Stomach smooth muscle (tissue), 2 donors: ENCODE data around the gene GRK4.

Experiments used
- H3K27ac ChIP-seq: one replicate; pipeline ENCODE4 v1.7.0; 2013; ENCODE audit warnings: mild to moderate bottlenecking, low read length, inconsistent platforms
- H3K27me3 ChIP-seq, 2 donors: one replicate each; pipeline ENCODE4 v1.7.0; 2013; ENCODE audit warnings: low read length in 2 of 2; ENCODE audit not compliant: insufficient read depth in 2 of 2, control insufficient read depth in 1 of 2
- H3K36me3 ChIP-seq, 2 donors: one replicate each; pipeline ENCODE4 v1.7.0; 2013; ENCODE audit warnings: low read length in 2 of 2; ENCODE audit not compliant: control insufficient read depth in 2 of 2, insufficient read depth in 2 of 2
- H3K4me1 ChIP-seq: one replicate; pipeline ENCODE4 v1.7.0; 2013; ENCODE audit warnings: low read length; ENCODE audit not compliant: control insufficient read depth, insufficient read depth
- H3K4me3 ChIP-seq, 2 donors: one replicate each; pipeline ENCODE4 v1.7.0; 2013; ENCODE audit warnings: low read length in 2 of 2
- H3K9ac ChIP-seq, 2 donors: one replicate each; pipeline ENCODE4 v1.7.0; 2013; ENCODE audit warnings: low read length in 2 of 2, mild to moderate bottlenecking in 1 of 2
- H3K9me3 ChIP-seq, 2 donors: one replicate each; pipeline ENCODE4 v1.7.0; 2013; ENCODE audit warnings: low read length in 2 of 2; ENCODE audit not compliant: control insufficient read depth in 2 of 2
- donor health status: healthy.
- donor health status: Pancreatic carcinoma.

GRK4 gene

DNA sequence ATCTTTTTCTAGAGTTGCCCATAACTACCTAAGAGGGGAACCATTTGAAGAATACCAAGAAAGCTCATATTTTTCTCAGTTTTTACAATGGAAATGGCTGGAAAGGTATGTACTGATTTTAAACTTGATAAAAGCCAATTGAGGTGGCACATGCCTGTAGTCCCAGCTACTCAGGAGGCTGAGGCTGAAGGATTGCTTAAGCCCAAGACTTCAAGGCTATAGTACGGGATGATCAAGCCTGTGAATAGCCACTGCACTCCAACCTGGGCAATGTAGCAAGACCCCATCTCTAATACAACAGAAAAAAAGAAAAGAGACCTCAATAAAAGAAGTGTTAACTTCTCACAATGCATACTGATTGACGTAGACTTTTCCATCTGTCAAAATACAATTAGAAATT is 44.4 kb downstream of the GRK4 start:
- Histone ChIP-seq H3K9ac (no peak overlapping the region), H3K27ac (no peak overlapping the region), H3K27me3 (no peaks in the 10 kb centered on the region), H3K9me3 (no peaks in the 10 kb centered on the region), H3K36me3 (no peaks in the 10 kb centered on the region), H3K4me1 (no peaks in the 10 kb centered on the region), H3K4me3 (no peak overlapping the region)

DNA sequence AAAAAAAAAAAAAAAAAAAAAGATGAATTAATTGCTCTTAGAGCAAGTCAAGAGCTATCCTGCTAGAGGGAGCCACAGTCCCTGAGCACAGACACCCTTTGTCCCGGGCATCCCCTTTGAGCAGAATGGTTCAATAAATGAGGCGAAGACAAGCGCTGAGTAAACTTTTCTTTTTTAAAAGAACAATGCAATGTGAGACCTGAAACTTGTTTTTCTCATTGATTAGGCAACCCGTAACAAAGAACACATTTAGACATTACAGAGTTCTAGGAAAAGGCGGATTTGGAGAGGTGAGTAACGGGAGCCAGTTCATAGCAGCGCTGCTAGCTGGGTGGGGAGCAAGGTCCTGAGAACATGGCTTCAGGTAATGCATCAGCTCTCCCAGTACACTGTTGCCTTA is 46.1 kb downstream of the GRK4 start:
- H3K36me3 ChIP-seq = no peaks in the 10 kb centered on the region
- no peaks in the 10 kb centered on the region for H3K9me3 ChIP-seq
- H3K4me1 ChIP-seq = no peaks in the 10 kb centered on the region
- H3K27me3 ChIP-seq = no peaks in the 10 kb centered on the region
- H3K4me3 ChIP-seq = no peak overlapping the region
- no peak overlapping the region for H3K27ac ChIP-seq
- no peak overlapping the region for H3K9ac ChIP-seq

DNA sequence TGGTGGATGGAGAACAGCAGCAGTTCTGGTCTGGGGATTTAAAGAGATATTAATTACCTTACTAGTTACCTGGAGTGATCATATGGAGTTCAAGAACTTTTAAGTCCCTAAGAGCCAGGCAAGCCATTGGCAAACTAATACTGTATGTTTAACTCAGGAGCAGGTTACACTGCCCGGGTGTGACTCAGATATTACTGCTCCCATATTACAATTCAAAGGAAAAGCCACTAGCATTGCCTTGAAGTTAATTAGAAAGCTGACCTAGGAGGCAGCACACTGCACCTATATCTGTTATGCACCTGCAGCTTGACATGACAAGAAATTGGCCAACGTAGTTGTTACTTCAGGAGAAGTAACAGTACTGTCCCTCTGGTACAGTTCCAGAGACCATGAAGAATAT is 47.2 kb downstream of the GRK4 start:
- no peak overlapping the region for H3K27ac ChIP-seq
- H3K4me3 ChIP-seq = no peak overlapping the region
- H3K36me3 ChIP-seq = no peaks in the 10 kb centered on the region
- H3K27me3 ChIP-seq = no peaks in the 10 kb centered on the region
- H3K4me1 ChIP-seq = no peaks in the 10 kb centered on the region
- no peak overlapping the region for H3K9ac ChIP-seq
- no peaks in the 10 kb centered on the region for H3K9me3 ChIP-seq

DNA sequence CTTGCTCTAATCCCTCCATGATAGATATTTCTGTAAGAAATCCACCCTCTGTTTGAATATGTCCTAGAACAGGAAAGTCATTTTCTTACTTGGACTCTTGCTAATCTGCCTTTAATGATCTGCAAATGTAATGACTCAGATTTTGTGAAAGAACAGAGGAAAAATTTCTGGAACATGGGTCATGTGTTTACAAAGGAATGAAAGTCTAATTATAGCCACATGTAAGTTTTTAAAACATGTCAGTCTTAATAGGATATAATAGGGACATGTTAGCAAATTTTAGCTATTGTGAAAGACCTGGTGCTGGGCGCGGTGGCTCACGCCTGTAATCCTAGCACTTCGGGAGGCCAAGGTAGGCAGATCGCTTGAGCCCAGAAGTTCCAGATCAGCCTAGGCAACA is 47.6 kb downstream of the GRK4 start:
- no peak overlapping the region for H3K9ac ChIP-seq
- H3K9me3 ChIP-seq = no peaks in the 10 kb centered on the region
- no peak overlapping the region for H3K4me3 ChIP-seq
- no peaks in the 10 kb centered on the region for H3K4me1 ChIP-seq
- H3K27ac ChIP-seq = no peak overlapping the region
- H3K36me3 ChIP-seq = no peaks in the 10 kb centered on the region
- no peaks in the 10 kb centered on the region for H3K27me3 ChIP-seq

DNA sequence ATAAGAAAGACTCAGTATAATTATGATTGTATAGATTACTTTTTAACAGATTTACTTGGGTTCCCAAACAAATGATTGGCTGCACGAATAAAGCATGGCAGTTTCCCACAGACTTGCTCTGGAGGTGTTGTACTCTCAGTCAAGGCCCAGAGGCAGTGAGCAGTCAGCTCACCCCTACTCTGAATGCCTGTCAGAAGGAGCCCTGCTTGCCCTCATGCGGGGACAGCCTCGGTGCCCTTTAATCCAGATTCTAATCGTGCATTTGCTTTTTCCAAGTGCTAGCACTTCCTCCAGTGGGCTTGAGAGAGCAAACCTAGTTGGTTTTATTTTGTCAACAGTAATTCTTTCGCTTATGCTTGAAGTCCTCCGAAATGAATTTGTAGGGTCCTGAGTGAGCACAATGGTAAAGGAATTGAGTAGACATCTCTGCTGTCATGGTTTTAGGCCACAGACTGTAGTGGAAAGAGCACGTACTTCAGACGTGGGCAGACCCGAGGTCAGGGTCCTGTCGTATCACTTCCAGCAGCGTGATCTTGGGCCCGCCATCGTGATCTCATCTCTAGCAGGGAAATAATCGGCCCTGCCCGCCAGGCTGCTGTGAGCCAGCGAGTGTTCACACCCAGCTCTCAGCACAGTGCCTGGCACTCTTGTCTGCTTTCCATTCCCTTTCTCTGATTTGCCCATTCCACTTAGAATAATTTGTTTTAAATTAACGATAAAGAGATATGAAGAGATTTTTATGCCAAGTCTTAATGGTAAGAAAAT is 48.3 kb downstream of the GRK4 start:
- Histone ChIP-seq H3K4me1 (no peaks in the 10 kb centered on the region), H3K27me3 (no peaks in the 10 kb centered on the region), H3K9ac (no peak overlapping the region), H3K9me3 (no peaks in the 10 kb centered on the region), H3K4me3 (no peak overlapping the region), H3K36me3 (no peaks in the 10 kb centered on the region), H3K27ac (no peak overlapping the region)

DNA sequence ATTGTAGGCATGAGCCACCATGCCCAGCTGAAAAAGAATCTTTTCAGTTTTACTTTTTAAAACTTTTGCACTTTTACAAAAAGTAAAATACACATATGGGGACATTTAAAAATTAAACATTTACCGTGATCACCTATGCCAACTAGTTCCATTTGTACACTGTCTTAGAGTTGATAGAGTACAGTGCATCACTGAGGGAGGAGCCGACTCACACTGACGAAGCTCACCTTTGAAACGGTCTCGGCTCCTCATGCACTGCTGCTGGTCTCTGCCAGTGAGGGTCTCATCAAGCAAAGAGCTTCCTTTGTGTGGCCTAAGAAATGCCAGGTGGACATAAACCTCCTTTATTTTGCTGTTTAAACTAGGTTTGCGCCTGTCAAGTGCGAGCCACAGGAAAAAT is 50.0 kb downstream of the GRK4 start:
- Histone ChIP-seq H3K27ac (no peak overlapping the region), H3K36me3 (no peaks in the 10 kb centered on the region), H3K4me1 (no peaks in the 10 kb centered on the region), H3K4me3 (no peak overlapping the region), H3K27me3 (no peaks in the 10 kb centered on the region), H3K9ac (no peak overlapping the region), H3K9me3 (no peaks in the 10 kb centered on the region)

DNA sequence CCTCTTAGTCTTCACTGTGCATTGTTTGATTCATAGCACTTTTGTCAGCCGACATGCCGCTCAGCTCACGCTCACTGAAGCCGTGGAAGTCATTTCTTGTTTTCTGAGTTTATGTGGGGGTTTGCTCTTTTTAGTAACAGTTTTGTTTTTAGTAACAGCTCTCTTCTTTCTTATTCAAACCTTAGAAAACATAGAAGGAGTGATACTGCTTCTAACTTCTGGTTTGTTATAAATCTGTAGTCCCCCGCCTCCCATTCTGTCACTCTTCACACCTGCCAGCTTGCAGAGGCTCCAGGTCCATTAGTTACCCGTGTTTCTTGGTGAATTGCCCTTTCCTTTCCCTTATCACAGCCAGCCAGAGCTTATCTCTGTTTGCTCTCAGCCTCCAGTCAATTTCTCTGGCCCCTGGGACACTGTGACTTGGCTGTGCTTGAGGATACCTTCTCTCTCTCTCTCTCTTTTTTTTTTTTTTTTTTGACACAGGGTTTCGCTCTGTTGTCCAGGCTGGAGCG is 50.5 kb downstream of the GRK4 start:
- no peak overlapping the region for H3K9ac ChIP-seq
- no peak overlapping the region for H3K27ac ChIP-seq
- no peak overlapping the region for H3K4me3 ChIP-seq
- H3K9me3 ChIP-seq = no peaks in the 10 kb centered on the region
- H3K27me3 ChIP-seq = no peaks in the 10 kb centered on the region
- H3K4me1 ChIP-seq = no peaks in the 10 kb centered on the region
- H3K36me3 ChIP-seq = no peaks in the 10 kb centered on the region

DNA sequence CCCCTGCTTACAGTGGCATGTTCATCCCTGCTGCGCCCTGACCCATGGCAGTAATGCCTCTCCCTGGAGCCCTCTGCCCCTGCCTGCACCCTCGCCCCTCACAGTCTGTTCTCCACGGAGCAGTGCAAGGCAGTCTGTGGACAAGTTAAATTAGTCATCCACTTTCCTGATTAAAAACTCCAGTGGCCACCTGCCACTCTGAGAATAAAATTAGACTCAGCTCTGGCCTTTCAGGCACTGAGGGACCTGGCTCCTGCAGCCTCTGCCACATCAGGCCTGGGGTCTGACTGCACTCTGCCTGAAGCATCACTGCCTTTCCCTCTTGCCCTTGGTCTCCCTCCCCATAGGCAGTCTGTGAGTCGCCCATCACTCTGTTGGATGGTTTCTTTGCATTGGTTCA is 53.6 kb downstream of the GRK4 start:
- Histone ChIP-seq H3K27me3 (no peaks in the 10 kb centered on the region), H3K4me1 (no peaks in the 10 kb centered on the region), H3K9ac (no peak overlapping the region), H3K9me3 (no peaks in the 10 kb centered on the region), H3K36me3 (no peaks in the 10 kb centered on the region), H3K4me3 (no peak overlapping the region), H3K27ac (no peak overlapping the region)

DNA sequence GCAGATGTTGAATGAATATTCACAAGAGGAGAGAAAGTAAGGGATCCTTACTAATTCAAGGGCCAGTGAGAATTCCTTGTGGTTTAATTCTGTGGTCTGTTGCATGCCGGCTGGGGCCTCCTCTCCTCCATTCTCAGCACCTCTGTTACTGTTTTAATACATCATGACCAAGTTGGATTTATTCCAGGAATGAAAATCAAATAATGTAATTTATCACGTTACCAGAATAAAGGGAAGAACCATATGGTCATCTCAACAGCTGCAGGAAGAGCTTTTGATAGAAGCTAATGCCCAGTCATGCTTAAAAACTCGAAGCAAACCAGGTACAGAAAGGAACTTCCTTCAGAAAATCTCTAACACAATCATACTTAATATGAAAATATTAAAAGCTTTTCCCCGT is 54.1 kb downstream of the GRK4 start:
- no peak overlapping the region for H3K4me3 ChIP-seq
- H3K27ac ChIP-seq = no peak overlapping the region
- no peak overlapping the region for H3K9ac ChIP-seq
- H3K36me3 ChIP-seq = no peaks in the 10 kb centered on the region
- H3K27me3 ChIP-seq = no peaks in the 10 kb centered on the region
- no peaks in the 10 kb centered on the region for H3K4me1 ChIP-seq
- H3K9me3 ChIP-seq = no peaks in the 10 kb centered on the region

DNA sequence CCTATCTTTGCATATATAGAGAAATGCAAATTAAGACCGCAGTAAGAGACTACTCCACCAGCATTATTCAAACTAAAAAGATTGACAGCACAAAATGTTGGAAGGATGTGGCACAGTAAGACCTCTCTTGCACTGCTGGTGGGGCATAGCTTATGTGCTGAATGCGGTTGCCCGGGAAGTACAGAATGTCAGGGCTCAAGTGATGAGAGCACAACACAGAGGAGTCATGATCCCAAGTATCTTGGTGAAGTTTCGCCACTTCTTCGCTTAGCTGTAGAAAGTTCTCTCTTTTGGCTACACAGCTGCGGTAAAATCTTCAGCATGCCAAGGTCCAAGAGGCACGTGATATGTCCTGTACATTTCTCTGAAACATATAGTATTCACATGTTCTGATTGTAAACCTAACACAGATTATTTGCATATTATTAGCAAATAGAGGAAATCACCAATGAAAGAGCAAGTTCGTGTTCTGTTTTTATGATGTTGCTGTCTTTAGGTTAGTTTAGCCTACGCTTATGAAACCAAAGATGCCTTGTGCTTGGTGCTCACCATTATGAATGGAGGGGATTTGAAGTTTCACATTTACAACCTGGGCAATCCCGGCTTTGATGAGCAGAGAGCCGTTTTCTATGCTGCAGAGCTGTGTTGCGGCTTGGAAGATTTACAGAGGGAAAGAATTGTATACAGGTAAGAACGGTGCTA is 55.9 kb downstream of the GRK4 start:
- no peak overlapping the region for H3K9ac ChIP-seq
- H3K27ac ChIP-seq = no peak overlapping the region
- H3K4me1 ChIP-seq = no peaks in the 10 kb centered on the region
- no peaks in the 10 kb centered on the region for H3K27me3 ChIP-seq
- no peaks in the 10 kb centered on the region for H3K9me3 ChIP-seq
- H3K4me3 ChIP-seq = no peak overlapping the region
- no peaks in the 10 kb centered on the region for H3K36me3 ChIP-seq

DNA sequence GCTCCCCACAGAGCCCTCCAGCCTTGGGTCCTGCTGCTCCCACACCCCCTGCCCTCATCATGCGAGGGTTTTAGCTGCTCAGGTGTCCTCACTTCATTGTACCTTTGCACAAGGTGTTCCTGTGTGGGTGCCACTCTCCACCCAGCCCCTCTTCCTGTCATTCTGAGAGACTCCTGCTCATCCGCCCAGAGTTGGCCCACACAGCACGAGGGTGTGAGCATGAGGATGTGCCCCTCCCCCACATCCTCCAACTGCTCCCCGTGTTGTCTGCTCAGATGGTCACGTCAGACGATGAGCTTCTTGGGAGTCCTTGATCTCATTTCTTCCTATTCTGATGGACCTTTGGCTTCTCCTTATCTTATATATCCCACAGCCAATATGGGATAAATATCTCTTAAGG is 57.8 kb downstream of the GRK4 start:
- Histone ChIP-seq H3K27me3 (no peaks in the 10 kb centered on the region), H3K27ac (no peak overlapping the region), H3K9me3 (no peaks in the 10 kb centered on the region), H3K36me3 (no peaks in the 10 kb centered on the region), H3K4me3 (no peak overlapping the region), H3K9ac (no peak overlapping the region), H3K4me1 (no peaks in the 10 kb centered on the region)
